IPS DF 4.7 (cell line): Measurements from ENCODE around the gene SIX3.

ENCODE experiments used
- DNase-seq: peaks from one replicate; pipeline ENCODE4 v3.0.0-alpha.2; 2013; ENCODE audit warnings: low spot score; ENCODE audit errors: extremely low read depth

SIX3 gene

GRCh38 chr2:44942304-44943030 is 965 bp downstream of the SIX3 start:
- no peak for DNase-seq

GRCh38 chr2:44943031-44943692 is 1.7 kb downstream of the SIX3 start:
- DNase-seq, result no peak

- DNase-seq, result no peak
Observed at GRCh38 chr2:44943693-44944101, 2.2 kb downstream of the SIX3 start.

GRCh38 chr2:44944102-44944951 is 2.8 kb downstream of the SIX3 start:
- DNase-seq, result no peak

GRCh38 chr2:44944952-44945612 is 3.6 kb downstream of the SIX3 start:
- DNase-seq, result no peak

- no peak for DNase-seq
Observed at GRCh38 chr2:44945676-44946371, 4.3 kb downstream of the SIX3 start.

- no peak for DNase-seq
Observed at GRCh38 chr2:44946372-44947027, 5.0 kb downstream of the SIX3 start.

GRCh38 chr2:44947028-44947375 is 5.5 kb downstream of the SIX3 start:
- no peak for DNase-seq

GRCh38 chr2:44948565-44949328 is 7.2 kb downstream of the SIX3 start:
- no peak for DNase-seq

- DNase-seq, result no peak
Observed at GRCh38 chr2:44949329-44950151, 8.0 kb downstream of the SIX3 start.

- no peak for DNase-seq
Observed at GRCh38 chr2:44950646-44951045, 9.1 kb downstream of the SIX3 start.

- DNase-seq, result no peak
Observed at GRCh38 chr2:44951124-44951523, 9.6 kb downstream of the SIX3 start.

- DNase-seq, result no peak
Observed at GRCh38 chr2:44951714-44952113, 10.2 kb downstream of the SIX3 start.

GRCh38 chr2:44952143-44952805 is 10.8 kb downstream of the SIX3 start:
- no peak for DNase-seq

- DNase-seq, result no peak
Observed at GRCh38 chr2:44952806-44953498, 11.4 kb downstream of the SIX3 start.

- no peak for DNase-seq
Observed at GRCh38 chr2:44953499-44953883, 12.0 kb downstream of the SIX3 start.

GRCh38 chr2:44954447-44954888 is 13.0 kb downstream of the SIX3 start:
- DNase-seq, result no peak
